K562 (cell line): ENCODE data around the gene DTYMK. TPM values are rescaled to one million over a fixed set of nuclear protein-coding genes. Genes with fewer than 3 reads are reported as not detected.

ENCODE experiments used
- CREB3L1 ChIP-seq: fragments of 450-650 bp; IDR thresholded peaks from 2 replicates; pipeline ENCODE4 v1.6.1; 2014; ENCODE audit warnings: low read depth, mild to moderate bottlenecking, moderate library complexity, borderline replicate concordance
- FOXP1 ChIP-seq: sonication (generic); formaldehyde crosslinking; IDR thresholded peaks from 2 replicates; pipeline ENCODE4 v1.8.0; 2022; ENCODE audit warnings: mild to moderate bottlenecking, missing genetic modification reagents
- GATAD2B ChIP-seq: fragments of 450-650 bp; IDR thresholded peaks from 2 replicates; pipeline ENCODE4 v1.6.1; 2017; ENCODE audit warnings: mild to moderate bottlenecking, borderline replicate concordance
- MAX ChIP-seq: sonication (generic); formaldehyde crosslinking; IDR thresholded peaks from 2 replicates; pipeline ENCODE4 v1.9.0; 2022; ENCODE audit warnings: mild to moderate bottlenecking, missing genetic modification reagents
- NONO ChIP-seq, 2 experiments: fragments of 200-400 bp in 1 of 2; fragments of 450-650 bp in 1 of 2; formaldehyde crosslinking in 1 of 2; IDR thresholded peaks; 2 replicates each; pipeline ENCODE4 v1.6.1; 2017; ENCODE audit warnings: low read depth in 2 of 2, mild to moderate bottlenecking in 2 of 2, moderate library complexity in 2 of 2, low read length in 1 of 2
- NR4A1 ChIP-seq, 2 experiments: fragments of 250-450 bp in 1 of 2; fragments of 450-650 bp in 1 of 2; sonication (Bioruptor Pico) in 1 of 2; IDR thresholded peaks; 2 replicates each; pipeline versions ENCODE4 v1.4.0 to v1.6.1; 2016 to 2020; ENCODE audit warnings: mild to moderate bottlenecking in 2 of 2, missing compliant biosample characterization in 1 of 2, missing genetic modification characterization in 1 of 2, moderate library complexity in 1 of 2
- SNRNP70 ChIP-seq: fragments of 200-400 bp; formaldehyde crosslinking; optimal IDR thresholded peaks from 2 replicates; pipeline ENCODE3; 2017; ENCODE audit warnings: low read depth, low read length
- TCF15 ChIP-seq: fragments of 250-450 bp; sonication (Bioruptor Pico); IDR thresholded peaks from 2 replicates; pipeline ENCODE4 v1.8.0; 2022; ENCODE audit warnings: moderate library complexity, mild to moderate bottlenecking, inconsistent platforms
- TCF3 ChIP-seq: sonication (generic); formaldehyde crosslinking; IDR thresholded peaks from 2 replicates; pipeline ENCODE4 v1.4.0; 2020; ENCODE audit warnings: mild to moderate bottlenecking, missing genetic modification reagents
- ZBTB34 ChIP-seq: fragments of 250-450 bp; sonication (Bioruptor Pico); IDR thresholded peaks from 2 replicates; pipeline ENCODE4 v1.8.0; 2021; ENCODE audit warnings: mild to moderate bottlenecking, moderate library complexity
- ZFP1 ChIP-seq: fragments of 450-650 bp; formaldehyde crosslinking; IDR thresholded peaks from 2 replicates; pipeline ENCODE4 v1.4.0; 2020; ENCODE audit warnings: mild to moderate bottlenecking, mixed read lengths
- ZFPM2 ChIP-seq: fragments of 250-450 bp; sonication (Bioruptor Pico); IDR thresholded peaks from 2 replicates; pipeline ENCODE4 v1.5.1; 2022; ENCODE audit warnings: mild to moderate bottlenecking
- ZNF354B ChIP-seq: fragments of 250-450 bp; sonication (Bioruptor Pico); IDR thresholded peaks from 2 replicates; pipeline ENCODE4 v1.4.0; 2020
- ZNF830 ChIP-seq: fragments of 250-450 bp; sonication (Bioruptor Pico); IDR thresholded peaks from 2 replicates; pipeline ENCODE4 v1.5.0; 2021; ENCODE audit warnings: mild to moderate bottlenecking
- polyA plus RNA-seq, 8 experiments: library from polyadenylated mRNA; depleted of rRNA in 4 of 8; stranded (reverse) in 5 of 8; unstranded in 3 of 8; fragments of >200 nt; fragmentation: Nextera tagmentation in 2 of 8; fragmentation: Illumina TruSeq in 1 of 8; extraction: Ambion mirVana in 2 of 8; extraction: Trizol in 1 of 8; gene quantifications; 2 replicates each; pipeline versions ENCODE4 v1.2.1 to v1.2.3, GENCODE V29; 2011 to 2014; ENCODE audit warnings: inconsistent platforms in 1 of 8, missing spikeins in 1 of 8
- total RNA-seq, 7 experiments: library from RNA; depleted of rRNA in 6 of 7; stranded (reverse); fragments of >200 nt in 6 of 7; fragmentation: Illumina TruSeq in 2 of 7; extraction: Trizol in 2 of 7; gene quantifications; 2 replicates each; pipeline versions ENCODE4 v1.2.1 to v1.2.3, GENCODE V29; 2011 to 2021; ENCODE audit warnings: low replicate concordance in 1 of 7
- TF ChIP-seq, protein P1 (sequence below): sonication (generic); formaldehyde crosslinking; IDR thresholded peaks from 2 replicates; pipeline ENCODE4 v1.8.0; 2022; ENCODE audit warnings: mild to moderate bottlenecking, low read depth, missing genetic modification reagents
- TF ChIP-seq, protein P2 (sequence below): fragments of 450-650 bp; formaldehyde crosslinking; IDR thresholded peaks from 2 replicates; pipeline ENCODE4 v1.4.0; 2020; ENCODE audit warnings: mild to moderate bottlenecking
- TF ChIP-seq, protein P3 (sequence below): sonication (generic); formaldehyde crosslinking; IDR thresholded peaks from 2 replicates; pipeline ENCODE4 v1.8.0; 2022; ENCODE audit warnings: missing genetic modification reagents, mild to moderate bottlenecking, borderline replicate concordance
- TF ChIP-seq, protein P4 (sequence below): fragments of 250-450 bp; sonication (Bioruptor Pico); IDR thresholded peaks from 2 replicates; pipeline ENCODE4 v1.8.0; 2021; ENCODE audit warnings: moderate library complexity, mild to moderate bottlenecking, inconsistent platforms

The DTYMK gene
- total and polyA plus RNA-seq, 9 of the 15 experiments (the other 6 are each of a cell fraction or from before 2014, with no cell fraction given): 8.2 to 85.0 (median 47.9) TPM

GRCh38 chr2:241734467-241735208 is 48.0 kb upstream of the DTYMK start, which contains the start of gene D2HGDH (continued):
- TF ChIP-seq, protein P1, sequence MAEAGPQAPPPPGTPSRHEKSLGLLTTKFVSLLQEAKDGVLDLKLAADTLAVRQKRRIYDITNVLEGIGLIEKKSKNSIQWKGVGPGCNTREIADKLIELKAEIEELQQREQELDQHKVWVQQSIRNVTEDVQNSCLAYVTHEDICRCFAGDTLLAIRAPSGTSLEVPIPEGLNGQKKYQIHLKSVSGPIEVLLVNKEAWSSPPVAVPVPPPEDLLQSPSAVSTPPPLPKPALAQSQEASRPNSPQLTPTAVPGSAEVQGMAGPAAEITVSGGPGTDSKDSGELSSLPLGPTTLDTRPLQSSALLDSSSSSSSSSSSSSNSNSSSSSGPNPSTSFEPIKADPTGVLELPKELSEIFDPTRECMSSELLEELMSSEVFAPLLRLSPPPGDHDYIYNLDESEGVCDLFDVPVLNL (CRISPR knock-in tag): 0 out of 2 replicates have a peak, but pooled peaks have one; percentile 34
- TF ChIP-seq MAX (CRISPR knock-in tag): peak; percentile 37; the same call in 1 of the 2 replicates
- TF ChIP-seq, protein P2, sequence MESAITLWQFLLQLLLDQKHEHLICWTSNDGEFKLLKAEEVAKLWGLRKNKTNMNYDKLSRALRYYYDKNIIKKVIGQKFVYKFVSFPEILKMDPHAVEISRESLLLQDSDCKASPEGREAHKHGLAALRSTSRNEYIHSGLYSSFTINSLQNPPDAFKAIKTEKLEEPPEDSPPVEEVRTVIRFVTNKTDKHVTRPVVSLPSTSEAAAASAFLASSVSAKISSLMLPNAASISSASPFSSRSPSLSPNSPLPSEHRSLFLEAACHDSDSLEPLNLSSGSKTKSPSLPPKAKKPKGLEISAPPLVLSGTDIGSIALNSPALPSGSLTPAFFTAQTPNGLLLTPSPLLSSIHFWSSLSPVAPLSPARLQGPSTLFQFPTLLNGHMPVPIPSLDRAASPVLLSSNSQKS (CRISPR knock-in tag): no peak
- TF ChIP-seq NR4A1 (CRISPR knock-in tag; IDR thresholded peaks at IDR 0.05): no peak
- TF ChIP-seq NR4A1 (tag; IDR thresholded peaks at IDR 0.05): no peak
- no peak for TF ChIP-seq ZFP1 (CRISPR knock-in tag)
- TF ChIP-seq FOXP1 (CRISPR knock-in tag): peak; percentile 72
- no peak for TF ChIP-seq TCF3 (CRISPR knock-in tag)
- TF ChIP-seq, protein P3, sequence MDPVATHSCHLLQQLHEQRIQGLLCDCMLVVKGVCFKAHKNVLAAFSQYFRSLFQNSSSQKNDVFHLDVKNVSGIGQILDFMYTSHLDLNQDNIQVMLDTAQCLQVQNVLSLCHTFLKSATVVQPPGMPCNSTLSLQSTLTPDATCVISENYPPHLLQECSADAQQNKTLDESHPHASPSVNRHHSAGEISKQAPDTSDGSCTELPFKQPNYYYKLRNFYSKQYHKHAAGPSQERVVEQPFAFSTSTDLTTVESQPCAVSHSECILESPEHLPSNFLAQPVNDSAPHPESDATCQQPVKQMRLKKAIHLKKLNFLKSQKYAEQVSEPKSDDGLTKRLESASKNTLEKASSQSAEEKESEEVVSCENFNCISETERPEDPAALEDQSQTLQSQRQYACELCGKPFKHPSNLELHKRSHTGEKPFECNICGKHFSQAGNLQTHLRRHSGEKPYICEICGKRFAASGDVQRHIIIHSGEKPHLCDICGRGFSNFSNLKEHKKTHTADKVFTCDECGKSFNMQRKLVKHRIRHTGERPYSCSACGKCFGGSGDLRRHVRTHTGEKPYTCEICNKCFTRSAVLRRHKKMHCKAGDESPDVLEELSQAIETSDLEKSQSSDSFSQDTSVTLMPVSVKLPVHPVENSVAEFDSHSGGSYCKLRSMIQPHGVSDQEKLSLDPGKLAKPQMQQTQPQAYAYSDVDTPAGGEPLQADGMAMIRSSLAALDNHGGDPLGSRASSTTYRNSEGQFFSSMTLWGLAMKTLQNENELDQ: no peak
- no peak for TF ChIP-seq CREB3L1
- TF ChIP-seq ZNF354B: no peak
- no peak for TF ChIP-seq SNRNP70
- TF ChIP-seq ZFPM2 (CRISPR knock-in tag): no peak
- no peak for TF ChIP-seq TCF15 (CRISPR knock-in tag)
- no peak for TF ChIP-seq ZBTB34 (CRISPR knock-in tag)
- TF ChIP-seq GATAD2B: peak; percentile 98
- TF ChIP-seq NONO (IDR thresholded peaks at IDR 0.05; ENCODE audit: low read depth in 2 of 2, low read length in 1 of 2): peak in 1 of 2 experiments; percentile 59; a peak in 1 of 4 replicates
- TF ChIP-seq, protein P4, sequence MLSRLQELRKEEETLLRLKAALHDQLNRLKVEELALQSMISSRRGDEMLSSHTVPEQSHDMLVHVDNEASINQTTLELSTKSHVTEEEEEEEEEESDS: no peak
- TF ChIP-seq ZNF830 (CRISPR knock-in tag): no peak
